VCaP (cell line): ENCODE results near the gene SPRN.
"Not testable (repeated sequence)": the region's sequence is repeated elsewhere in the genome, so short reads cannot be mapped to it uniquely, and the experiment has no call there.

Experiments used
- H3K27ac ChIP-seq: fragments of 450-650 bp; 2 replicates; pipeline ENCODE4 v1.5.1; 2017
- CTCF ChIP-seq: fragments of 450-650 bp; conservative IDR thresholded peaks from 2 replicates; pipeline ENCODE4 v1.5.1; 2017; ENCODE audit warnings: mild to moderate bottlenecking, moderate library complexity

The SPRN gene

GRCh38 chr10:133424601-133425000 lies at the start of gene SPRN:
Gene SPRN, minus strand, starts transcription at chr10:133424625. Its CDS starts 944 bp downstream, at chr10:133423681.
- H3K27ac ChIP-seq, result not testable (repeated sequence)

GRCh38 chr10:133474027-133474426 lies 49.6 kb upstream of the SPRN start:
- no peak for TF ChIP-seq CTCF
- no peak overlapping the region for H3K27ac ChIP-seq

GRCh38 chr10:133473270-133473669 lies 48.8 kb upstream of the SPRN start:
- no peak overlapping the region for H3K27ac ChIP-seq
- TF ChIP-seq CTCF, result no peak

GRCh38 chr10:133471300-133472109 lies 47.1 kb upstream of the SPRN start:
- no peak for TF ChIP-seq CTCF
- H3K27ac ChIP-seq, result no peak overlapping the region

GRCh38 chr10:133469205-133469604 lies 44.8 kb upstream of the SPRN start:
- not testable (repeated sequence) for H3K27ac ChIP-seq

GRCh38 chr10:133467286-133467911 lies 43.0 kb upstream of the SPRN start:
- no peak overlapping the region for H3K27ac ChIP-seq
- TF ChIP-seq CTCF, result no peak

GRCh38 chr10:133466683-133467275 lies 42.4 kb upstream of the SPRN start:
- TF ChIP-seq CTCF, result no peak
- H3K27ac ChIP-seq, result no peak overlapping the region

GRCh38 chr10:133465950-133466474 lies 41.6 kb upstream of the SPRN start:
- no peak overlapping the region for H3K27ac ChIP-seq
- TF ChIP-seq CTCF, result no peak
